ENCODE measurements around the gene B4GALNT4.

DNA sequence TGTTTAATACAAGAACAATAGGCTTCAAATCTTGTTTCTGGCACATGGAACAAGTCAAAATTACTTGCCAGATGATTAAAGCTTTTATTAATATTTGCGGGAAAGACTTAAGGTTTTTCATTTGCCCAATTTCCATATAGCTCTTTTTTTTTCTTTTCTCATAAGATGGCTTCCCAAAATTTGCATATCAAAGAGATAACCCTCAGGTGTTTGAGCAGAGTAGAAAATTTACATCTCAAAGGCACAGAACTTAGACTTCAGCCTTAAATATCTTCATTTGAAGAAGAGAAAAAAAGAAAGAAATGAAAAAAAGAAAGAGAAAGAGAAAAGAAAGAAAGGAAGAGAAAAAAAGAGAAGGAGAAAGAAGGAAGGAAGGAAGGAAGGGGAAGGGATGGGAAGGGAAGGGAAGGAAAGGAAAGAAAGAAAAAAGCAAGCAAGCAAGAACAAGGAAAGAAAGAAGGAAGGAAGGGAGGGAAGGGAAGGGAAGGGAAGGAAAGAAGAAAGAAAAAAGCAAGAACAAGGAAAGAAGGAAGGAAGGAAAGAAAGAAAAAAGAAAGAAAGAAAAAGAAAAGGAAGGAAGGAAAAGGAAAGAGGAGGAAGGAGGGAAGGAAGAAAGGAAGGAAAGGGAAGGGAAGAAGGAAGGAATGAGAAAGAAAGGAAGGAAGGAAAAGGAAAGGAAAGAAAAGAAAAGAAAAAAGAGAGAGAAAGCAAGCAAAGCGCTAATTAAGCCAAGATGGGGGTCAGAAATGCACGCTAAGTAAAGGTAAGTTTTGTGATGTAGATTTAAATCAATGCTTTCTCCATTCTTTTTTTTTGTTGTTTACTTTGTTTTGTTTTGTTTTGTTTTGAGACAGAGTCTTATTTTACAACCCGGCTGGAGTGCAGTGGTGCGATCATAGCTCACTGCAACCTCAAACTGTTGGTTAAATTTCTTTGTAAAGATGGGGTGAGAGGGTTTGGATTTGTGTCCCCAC is 28.5 kb upstream of the B4GALNT4 start:
- TF ChIP-seq SPI1 (IDR thresholded peaks at IDR 0.05; ENCODE audit: low read depth, low read length): no peak
- no peak for TF ChIP-seq POLR2AphosphoS5 (IDR thresholded peaks at IDR 0.05; ENCODE audit: low read depth, low read length)
